AG04450 (cell line): Measurements from ENCODE around the gene TMEM273. TPM values are rescaled to one million over a fixed set of nuclear protein-coding genes. Genes with fewer than 3 reads are reported as not detected.

Source experiments
- CTCF ChIA-PET: fragments of 300-600, 350-600 bp; formaldehyde crosslinking; extraction: SDS; loops from one replicate; lab custom pipeline; 2022; ENCODE audit warnings: antibody characterized with exemption, inconsistent platforms; lab: Charles Lee
- POLR2A ChIA-PET: fragments of 350-600 bp; formaldehyde crosslinking; extraction: SDS; loops from one replicate; lab custom pipeline; 2021; ENCODE audit warnings: antibody characterized with exemption, inconsistent platforms; lab: Yijun Ruan, JAX
- DNase-seq: peaks from one replicate; pipeline ENCODE4 v3.0.0-alpha.2; 2011; ENCODE audit warnings: low read depth, low spot score
- H3K27ac ChIP-seq: one replicate; pipeline ENCODE4 v1.5.1; 2012; ENCODE audit warnings: low read depth, low read length, control low read depth
- H3K27me3 ChIP-seq: one replicate; pipeline ENCODE4 v1.6.0; 2012; ENCODE audit warnings: low read length; ENCODE audit not compliant: control insufficient read depth, insufficient read depth
- H3K4me3 ChIP-seq: 2 replicates; pipeline ENCODE4 v1.5.1; 2011; ENCODE audit warnings: mild to moderate bottlenecking, low read depth, low read length, control low read depth
- H3K9me3 ChIP-seq: 2 replicates; pipeline ENCODE4 v1.5.1; 2012; ENCODE audit warnings: low read length; ENCODE audit not compliant: control insufficient read depth, insufficient read depth
- CTCF ChIP-seq: IDR thresholded peaks from 2 replicates; pipeline ENCODE4 v1.5.1; 2011; ENCODE audit warnings: low read depth, low read length, control low read depth, inconsistent platforms
- polyA plus RNA-seq: library from polyadenylated mRNA; depleted of rRNA; stranded (reverse); fragments of >200 nt; gene quantifications from 2 replicates; pipeline ENCODE4 v1.2.3, GENCODE V29; 2011

Gene TMEM273
- polyA plus RNA-seq, 1 experiment, result not detected

GRCh38 chr10:49138361-49138891 is 49.8 kb downstream of the TMEM273 start:
- ChIA-PET POLR2A (interaction anchor here (1.9 kb wide), 1 partner anchor 39 kb away, joined by 6 read pairs; no protein-coding TSS in a partner anchor), CTCF (interaction anchor here (2.0 kb wide), 1 partner anchor 23 kb away, joined by 9 read pairs; no protein-coding TSS in a partner anchor)
- no peaks in the 10 kb centered on the region for H3K27me3 ChIP-seq
- DNase-seq, result no peak
- H3K9me3 ChIP-seq, result no peaks in the 10 kb centered on the region
- H3K4me3 ChIP-seq, result no peak overlapping the region
- TF ChIP-seq CTCF, result 0 out of 2 replicates have a peak, but pooled peaks have one; percentile 2
- H3K27ac ChIP-seq, result peak overlapping the region; percentile 96

GRCh38 chr10:49136525-49136924 is 51.7 kb downstream of the TMEM273 start:
- no peak overlapping the region for H3K4me3 ChIP-seq
- ChIA-PET CTCF (no interaction called here), POLR2A (no interaction called here)
- peaks cover 5% of the 10 kb centered on the region; the same call in 1 of the 2 replicates for H3K9me3 ChIP-seq
- TF ChIP-seq CTCF, result no peak
- H3K27me3 ChIP-seq, result peaks cover 14% of the 10 kb centered on the region
- DNase-seq, result no peak
- H3K27ac ChIP-seq, result no peak overlapping the region

- no peak for DNase-seq
- no peak overlapping the region for H3K27ac ChIP-seq
- CTCF ChIA-PET, result interaction anchor here (0.8 to 1.2 kb wide), 2 partner anchors 21 to 26 kb away, joined by 3 to 4 read pairs; no protein-coding TSS in a partner anchor
- no peak overlapping the region for H3K4me3 ChIP-seq
- no peak for TF ChIP-seq CTCF
- H3K9me3 ChIP-seq, result peaks cover 5% of the 10 kb centered on the region; the same call in 1 of the 2 replicates
- POLR2A ChIA-PET, result no interaction called here
- peaks cover 22% of the 10 kb centered on the region for H3K27me3 ChIP-seq
These were observed 52.4 kb downstream of the TMEM273 start for GRCh38 chr10:49135575-49136313.

- no peak for TF ChIP-seq CTCF
- no peak for DNase-seq
- H3K27me3 ChIP-seq, result peaks cover 30% of the 10 kb centered on the region
- no peak overlapping the region for H3K4me3 ChIP-seq
- H3K9me3 ChIP-seq, result peaks cover 5% of the 10 kb centered on the region; the same call in 1 of the 2 replicates
- no peak overlapping the region for H3K27ac ChIP-seq
- CTCF ChIA-PET, result no interaction called here
- POLR2A ChIA-PET, result no interaction called here
These were observed 53.9 kb downstream of the TMEM273 start for GRCh38 chr10:49134327-49134726.

- ChIA-PET POLR2A (no interaction called here), CTCF (no interaction called here)
- Histone ChIP-seq H3K9me3 (peaks cover 5% of the 10 kb centered on the region; the same call in 1 of the 2 replicates), H3K4me3 (no peak within 1 kb of the TSS), H3K27ac (no peak within 1 kb of the TSS), H3K27me3 (peaks cover 30% of the 10 kb centered on the region)
- no peak for DNase-seq
- no peak for TF ChIP-seq CTCF
These were observed 54.4 kb downstream of the TMEM273 start, which contains the start of gene FAM170B for GRCh38 chr10:49133706-49134248. Gene FAM170B (minus strand): TSS chr10:49134021. CDS start chr10:49133918, 103 bp downstream.
